Calu3 (cell line): Measurements from ENCODE around the gene ACOXL. TPM values are rescaled to one million over a fixed set of nuclear protein-coding genes. Genes with fewer than 3 reads are reported as not detected.

ENCODE experiments used
- BruUV-seq: library from RNA; stranded (reverse); fragments of 400-500 nt; replicated peaks from 2 replicates; lab custom pipeline; 2021; lab: Mats Ljungman, UMichigan
- CTCF ChIA-PET: fragments of 300-600 bp; sonication (Branson Sonifier 250); formaldehyde crosslinking; loops from one replicate; lab custom pipeline; 2022; ENCODE audit warnings: antibody characterized with exemption; lab: Charles Lee
- DNase-seq: peaks from one replicate; pipeline ENCODE4 v3.0.0; 2022
- H3K27ac Mint-ChIP-seq: one replicate; pipeline ENCODE4 v1.8.0; 2022; ENCODE audit warnings: mixed read lengths; ENCODE audit not compliant: unreplicated experiment
- H3K27me3 Mint-ChIP-seq: one replicate; pipeline ENCODE4 v1.8.0; 2022; ENCODE audit warnings: mixed read lengths; ENCODE audit not compliant: unreplicated experiment
- H3K36me3 Mint-ChIP-seq: one replicate; pipeline ENCODE4 v1.8.0; 2022; ENCODE audit warnings: mild to moderate bottlenecking, moderate library complexity, mixed read lengths; ENCODE audit not compliant: insufficient read depth, unreplicated experiment
- H3K4me1 Mint-ChIP-seq: one replicate; pipeline ENCODE4 v1.8.0; 2022; ENCODE audit warnings: mild to moderate bottlenecking, low read depth, mixed read lengths; ENCODE audit not compliant: unreplicated experiment
- H3K4me3 Mint-ChIP-seq: one replicate; pipeline ENCODE4 v1.8.0; 2022; ENCODE audit warnings: mild to moderate bottlenecking, low read depth, moderate library complexity, mixed read lengths; ENCODE audit not compliant: unreplicated experiment
- H3K9me3 Mint-ChIP-seq: one replicate; pipeline ENCODE4 v1.8.0; 2022; ENCODE audit warnings: low read depth, mixed read lengths; ENCODE audit not compliant: unreplicated experiment
- intact Hi-C: fragments of 100-400 bp; cut with micrococcal nuclease; formaldehyde crosslinking; loops from one replicate; pipeline ENCODE4 v1.10.0; 2022; ENCODE audit not compliant: unreplicated experiment
- total RNA-seq: library from RNA; stranded (reverse); gene quantifications from 2 replicates; pipeline ENCODE4 v1.2.3, GENCODE V29; 2022
- TF ChIP-seq, protein P1 (sequence below): fragments of 200-600 bp; IDR thresholded peaks from one replicate; pipeline ENCODE4 v1.8.0; 2022; ENCODE audit warnings: antibody characterized with exemption; ENCODE audit not compliant: unreplicated experiment

Gene ACOXL
- total RNA-seq, 1 experiment from 2014 or later, result 2.7 TPM

DNA sequence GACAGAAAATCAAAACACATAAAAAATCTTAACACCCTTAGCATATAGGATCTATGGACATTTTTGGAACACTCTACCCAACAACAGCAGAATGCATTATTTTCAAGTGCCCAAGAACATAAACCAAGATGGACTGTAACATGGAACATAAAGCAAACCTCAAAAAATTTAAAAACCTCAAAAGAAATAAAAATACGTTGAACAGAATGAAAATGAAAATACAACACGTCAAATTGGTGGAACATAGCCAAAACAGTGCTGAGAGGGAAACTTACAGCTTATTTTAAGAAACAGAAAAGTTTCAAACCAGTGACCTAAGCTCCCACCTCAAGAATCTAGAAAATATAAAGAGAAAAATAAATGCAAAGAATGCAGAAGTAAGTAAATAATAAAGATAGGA, 330.0 kb downstream of the ACOXL start:
- peaks cover 18% of the 10 kb centered on the region for H3K4me1 Mint-ChIP-seq
- H3K27me3 Mint-ChIP-seq, result peaks cover 6% of the 10 kb centered on the region
- H3K27ac Mint-ChIP-seq, result no peak overlapping the region
- H3K4me3 Mint-ChIP-seq, result no peak overlapping the region
- no TSS peak for BruUV-seq
- intact Hi-C loops, result no loop called here
- TF ChIP-seq, protein P1, sequence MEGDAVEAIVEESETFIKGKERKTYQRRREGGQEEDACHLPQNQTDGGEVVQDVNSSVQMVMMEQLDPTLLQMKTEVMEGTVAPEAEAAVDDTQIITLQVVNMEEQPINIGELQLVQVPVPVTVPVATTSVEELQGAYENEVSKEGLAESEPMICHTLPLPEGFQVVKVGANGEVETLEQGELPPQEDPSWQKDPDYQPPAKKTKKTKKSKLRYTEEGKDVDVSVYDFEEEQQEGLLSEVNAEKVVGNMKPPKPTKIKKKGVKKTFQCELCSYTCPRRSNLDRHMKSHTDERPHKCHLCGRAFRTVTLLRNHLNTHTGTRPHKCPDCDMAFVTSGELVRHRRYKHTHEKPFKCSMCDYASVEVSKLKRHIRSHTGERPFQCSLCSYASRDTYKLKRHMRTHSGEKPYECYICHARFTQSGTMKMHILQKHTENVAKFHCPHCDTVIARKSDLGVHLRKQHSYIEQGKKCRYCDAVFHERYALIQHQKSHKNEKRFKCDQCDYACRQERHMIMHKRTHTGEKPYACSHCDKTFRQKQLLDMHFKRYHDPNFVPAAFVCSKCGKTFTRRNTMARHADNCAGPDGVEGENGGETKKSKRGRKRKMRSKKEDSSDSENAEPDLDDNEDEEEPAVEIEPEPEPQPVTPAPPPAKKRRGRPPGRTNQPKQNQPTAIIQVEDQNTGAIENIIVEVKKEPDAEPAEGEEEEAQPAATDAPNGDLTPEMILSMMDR, result no peak
- peaks cover 6% of the 10 kb centered on the region for H3K9me3 Mint-ChIP-seq
- H3K36me3 Mint-ChIP-seq, result no peaks in the 10 kb centered on the region
- CTCF ChIA-PET, result no interaction called here
- DNase-seq, result no peak

DNA sequence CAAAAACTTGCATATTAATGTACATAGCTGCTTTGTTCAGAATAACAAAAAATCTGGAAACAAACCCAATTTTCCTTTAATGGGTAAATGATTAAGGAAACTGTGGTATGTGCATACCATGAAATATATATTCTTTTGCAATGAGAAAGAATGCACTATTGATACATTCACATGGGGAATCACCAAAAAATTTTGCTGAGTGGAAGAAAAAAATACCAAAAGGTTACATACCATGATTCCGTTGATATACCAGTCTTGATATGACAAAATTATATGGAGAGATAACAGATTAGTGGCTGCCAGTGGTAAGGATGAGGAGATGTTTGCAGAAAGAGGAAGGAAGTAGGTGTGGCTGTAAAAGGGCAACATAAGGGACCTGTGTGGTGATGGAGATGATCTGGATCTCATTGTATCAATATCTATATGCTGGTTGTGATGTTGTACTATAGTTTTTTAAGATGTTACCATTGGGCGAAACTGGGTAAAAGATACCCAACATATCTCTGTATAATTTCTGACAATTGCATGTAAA, 333.8 kb downstream of the ACOXL start:
- TF ChIP-seq, protein P1, result no peak
- H3K27ac Mint-ChIP-seq, result no peak overlapping the region
- H3K4me1 Mint-ChIP-seq, result peaks cover 49% of the 10 kb centered on the region
- no TSS peak for BruUV-seq
- CTCF ChIA-PET, result no interaction called here
- peaks cover 10% of the 10 kb centered on the region for H3K36me3 Mint-ChIP-seq
- H3K4me3 Mint-ChIP-seq, result no peak overlapping the region
- intact Hi-C loops, result no loop called here
- peaks cover 5% of the 10 kb centered on the region for H3K9me3 Mint-ChIP-seq
- no peaks in the 10 kb centered on the region for H3K27me3 Mint-ChIP-seq
- no peak for DNase-seq

DNA sequence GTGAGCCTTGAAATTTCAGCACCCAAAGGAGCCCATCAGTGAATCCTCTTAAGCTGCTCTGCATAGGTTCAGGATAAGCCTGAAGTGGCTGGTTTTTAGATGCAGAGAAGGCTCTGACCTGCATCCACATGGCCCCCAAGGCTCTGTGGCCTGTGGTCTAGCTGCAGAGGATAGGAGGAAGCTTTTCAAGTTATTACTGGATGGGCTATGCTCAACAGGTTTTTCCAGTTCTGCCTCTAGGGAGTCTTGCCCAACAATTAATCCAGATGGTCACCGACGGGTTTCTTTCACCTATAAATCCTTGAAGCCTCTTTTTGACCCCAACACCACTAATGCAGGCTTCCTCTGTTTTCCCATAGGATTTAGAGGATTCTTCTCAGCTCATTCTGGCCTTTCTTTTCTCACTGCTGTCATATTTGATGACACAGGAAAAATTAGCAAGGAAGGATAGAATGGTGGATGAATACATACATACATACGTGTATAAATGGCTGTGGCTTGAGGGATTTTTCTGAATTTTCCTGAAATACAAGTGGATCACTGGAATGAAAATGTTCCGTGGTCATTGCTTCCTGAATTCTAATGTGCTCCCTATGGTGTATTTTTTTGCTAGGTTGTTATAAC, 336.2 kb downstream of the ACOXL start:
- peak overlapping the region; percentile 38 for H3K27ac Mint-ChIP-seq
- H3K4me1 Mint-ChIP-seq, result peaks cover 69% of the 10 kb centered on the region
- peak; percentile 77 for DNase-seq
- CTCF ChIA-PET, result interaction anchor here (0.5 to 0.8 kb wide), 3 partner anchors 9 to 36 kb away, joined by 3 to 4 read pairs (median 3); no protein-coding TSS in a partner anchor
- H3K4me3 Mint-ChIP-seq, result no peak overlapping the region
- intact Hi-C loops, result no loop called here
- peaks cover 22% of the 10 kb centered on the region for H3K36me3 Mint-ChIP-seq
- no TSS peak for BruUV-seq
- no peaks in the 10 kb centered on the region for H3K27me3 Mint-ChIP-seq
- H3K9me3 Mint-ChIP-seq, result peaks cover 5% of the 10 kb centered on the region
- TF ChIP-seq, protein P1, result no peak

DNA sequence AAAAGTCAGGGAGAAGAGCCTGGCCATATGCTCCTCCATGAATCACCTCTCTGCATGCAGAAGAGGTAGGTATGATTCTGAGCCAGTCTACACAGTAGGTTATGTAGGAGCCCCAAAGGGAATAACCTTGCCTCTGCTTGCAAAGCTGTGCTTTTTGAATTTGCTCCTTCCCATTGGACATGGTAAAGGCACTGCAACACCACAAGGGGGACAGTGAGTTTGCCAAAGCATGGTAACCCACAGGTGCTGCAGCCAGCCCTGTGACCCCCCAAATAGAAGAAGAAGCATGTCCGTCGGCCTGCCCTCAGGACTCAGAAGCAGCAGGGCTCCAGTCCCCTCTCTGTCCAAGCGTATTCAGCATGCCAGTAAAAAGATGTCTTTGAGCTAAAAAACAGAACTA, 337.3 kb downstream of the ACOXL start:
- Mint-ChIP-seq H3K4me3 (no peak overlapping the region), H3K4me1 (peaks cover 69% of the 10 kb centered on the region), H3K36me3 (peaks cover 22% of the 10 kb centered on the region), H3K27ac (no peak overlapping the region), H3K27me3 (no peaks in the 10 kb centered on the region), H3K9me3 (peaks cover 2% of the 10 kb centered on the region)
- no TSS peak for BruUV-seq
- TF ChIP-seq, protein P1, result no peak
- CTCF ChIA-PET, result no interaction called here
- DNase-seq, result no peak
- intact Hi-C loops, result no loop called here
